AG09319 (cell line): ENCODE measurements around the gene NSDHL.

Experiments
- DNase-seq: peaks from one replicate; pipeline ENCODE4 v3.0.0-alpha.2; 2010; ENCODE audit warnings: low read depth; ENCODE audit errors: extremely low read depth
- TF ChIP-seq, protein P1 (sequence below): IDR thresholded peaks from 2 replicates; pipeline ENCODE4 v1.5.1; 2011; ENCODE audit warnings: low read depth, mild to moderate bottlenecking, inconsistent platforms, low read length, moderate library complexity

Gene NSDHL

DNA sequence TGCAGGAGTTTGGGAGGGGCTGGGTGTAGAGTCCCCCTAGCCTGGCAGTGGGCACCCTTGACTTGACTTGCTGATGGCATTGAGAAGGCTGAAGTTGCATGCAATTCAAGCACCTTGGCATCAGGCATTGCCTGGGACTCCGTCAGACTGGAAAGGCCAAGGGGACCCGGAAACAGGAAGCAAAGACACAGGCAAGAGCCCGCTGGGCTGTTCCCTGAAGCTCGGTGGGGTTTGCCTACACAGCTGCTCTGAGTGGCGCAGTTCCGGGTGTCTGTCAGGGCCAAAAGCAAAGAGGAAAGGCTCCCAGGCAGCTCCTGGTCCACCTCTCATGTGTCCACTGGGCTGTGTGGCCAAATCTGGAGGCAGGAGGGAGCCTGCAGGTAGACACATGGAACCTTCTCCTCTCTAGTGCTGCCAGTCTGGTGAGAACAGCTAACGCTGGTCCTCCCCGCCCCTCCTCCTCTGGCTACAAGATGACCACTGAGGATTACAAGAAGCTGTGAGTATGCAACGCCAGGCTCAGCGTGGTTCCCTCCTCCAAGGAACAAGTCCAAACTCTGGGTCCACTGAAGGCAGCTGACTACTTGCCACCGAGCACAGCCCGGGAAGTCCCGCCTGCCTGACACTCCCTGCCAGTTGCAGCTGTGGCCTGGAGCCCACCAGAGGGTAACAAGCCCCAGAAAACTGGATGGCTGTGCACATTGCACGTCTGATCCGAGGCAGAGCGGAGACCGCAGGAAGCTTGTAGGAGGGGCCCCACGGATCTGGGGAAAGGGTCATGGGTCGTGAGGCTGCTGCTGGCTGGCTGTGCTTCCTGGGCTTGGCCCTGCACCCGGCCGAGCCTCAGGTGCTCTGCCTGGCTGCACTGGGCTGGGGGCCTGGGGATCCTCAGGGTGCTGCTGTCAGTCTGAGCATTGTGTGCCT lies 87.1 kb downstream of the NSDHL start:
- TF ChIP-seq, protein P1, sequence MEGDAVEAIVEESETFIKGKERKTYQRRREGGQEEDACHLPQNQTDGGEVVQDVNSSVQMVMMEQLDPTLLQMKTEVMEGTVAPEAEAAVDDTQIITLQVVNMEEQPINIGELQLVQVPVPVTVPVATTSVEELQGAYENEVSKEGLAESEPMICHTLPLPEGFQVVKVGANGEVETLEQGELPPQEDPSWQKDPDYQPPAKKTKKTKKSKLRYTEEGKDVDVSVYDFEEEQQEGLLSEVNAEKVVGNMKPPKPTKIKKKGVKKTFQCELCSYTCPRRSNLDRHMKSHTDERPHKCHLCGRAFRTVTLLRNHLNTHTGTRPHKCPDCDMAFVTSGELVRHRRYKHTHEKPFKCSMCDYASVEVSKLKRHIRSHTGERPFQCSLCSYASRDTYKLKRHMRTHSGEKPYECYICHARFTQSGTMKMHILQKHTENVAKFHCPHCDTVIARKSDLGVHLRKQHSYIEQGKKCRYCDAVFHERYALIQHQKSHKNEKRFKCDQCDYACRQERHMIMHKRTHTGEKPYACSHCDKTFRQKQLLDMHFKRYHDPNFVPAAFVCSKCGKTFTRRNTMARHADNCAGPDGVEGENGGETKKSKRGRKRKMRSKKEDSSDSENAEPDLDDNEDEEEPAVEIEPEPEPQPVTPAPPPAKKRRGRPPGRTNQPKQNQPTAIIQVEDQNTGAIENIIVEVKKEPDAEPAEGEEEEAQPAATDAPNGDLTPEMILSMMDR = no peak
- no peak for DNase-seq

GRCh38 chrX:152918707-152919106 lies 87.8 kb downstream of the NSDHL start:
- TF ChIP-seq, protein P1 = no peak
- DNase-seq = no peak
